DMS153 treated with DMSO at 0.1 percent for 48 hours (cell line): ENCODE results near the gene MAPK13.
A peak's percentile ranks its signal among the peaks of the same experiment; 100 is the strongest.
"Not testable (repeated sequence)": the region's sequence is repeated elsewhere in the genome, so short reads cannot be mapped to it uniquely, and the experiment has no call there.

Experiments
- DNase-seq: peaks from one replicate; lab custom pipeline; 2025; ENCODE audit not compliant: unreplicated experiment; lab: John Stamatoyannopoulos, UW

MAPK13 gene

DNA sequence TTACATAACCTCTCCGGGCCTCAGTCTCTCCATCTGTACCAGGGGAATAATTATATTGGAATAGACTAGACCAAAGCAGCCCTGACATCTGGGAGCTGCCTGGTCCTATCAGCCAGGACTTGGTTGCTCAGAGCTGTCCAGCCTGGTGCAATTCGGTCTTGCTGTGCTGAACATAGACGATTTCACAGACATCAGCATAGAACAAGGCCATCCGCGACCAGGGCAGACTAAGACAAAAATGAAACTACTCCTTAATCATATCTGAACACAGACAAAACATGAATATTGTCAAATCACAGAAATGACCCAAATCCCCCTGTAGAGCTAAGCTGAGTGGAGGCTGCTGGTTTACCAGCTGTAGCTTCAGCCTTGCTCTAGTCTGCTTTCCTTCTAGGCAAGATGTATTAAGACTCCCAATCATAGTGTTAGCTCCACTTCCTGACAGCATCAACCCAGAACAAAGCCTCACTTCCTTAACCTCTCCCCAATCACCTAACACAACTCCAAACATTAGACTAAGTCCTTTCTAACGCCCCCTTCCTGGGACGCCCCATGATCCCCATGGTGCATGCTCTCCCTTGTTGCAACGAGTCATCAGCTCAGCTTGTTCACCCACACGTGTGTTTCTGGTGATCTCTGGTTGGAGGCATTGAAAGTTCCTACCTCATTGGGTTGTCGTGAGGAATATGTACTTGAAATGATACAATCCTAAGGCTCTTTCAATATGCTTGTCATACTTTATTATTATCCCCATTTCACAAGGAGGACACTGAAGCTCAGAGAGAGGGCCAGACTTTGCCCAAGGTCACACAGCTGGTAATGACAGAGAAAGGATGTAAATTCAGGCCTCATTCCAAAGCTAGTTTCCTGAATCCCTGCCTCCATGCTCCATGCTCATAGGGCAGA, 3.5 kb upstream of the MAPK13 start:
- DNase-seq, result no peak

- DNase-seq, result no peak
Observed at GRCh38 chr6:36127462-36128016, 2.8 kb upstream of the MAPK13 start.

DNA sequence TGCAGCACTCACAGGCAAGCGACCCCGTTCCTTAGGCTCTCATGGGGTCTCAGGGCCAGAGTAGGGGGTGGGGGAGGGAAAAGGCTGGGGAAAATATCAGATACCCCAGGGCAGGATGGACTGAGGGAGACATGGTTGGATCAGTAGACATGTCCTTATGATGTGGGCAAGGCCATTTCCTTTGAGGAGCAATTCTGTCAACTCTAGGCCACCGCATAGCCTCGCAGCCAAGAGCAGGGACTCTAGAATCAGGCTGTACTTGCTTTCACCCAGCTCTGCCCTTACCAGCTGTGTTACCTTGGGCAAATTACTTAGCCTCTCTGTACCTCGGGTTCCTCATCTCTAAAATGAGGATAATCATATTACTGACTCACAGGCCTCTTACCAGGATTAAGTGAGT, 2.2 kb upstream of the MAPK13 start:
- no peak for DNase-seq

DNA sequence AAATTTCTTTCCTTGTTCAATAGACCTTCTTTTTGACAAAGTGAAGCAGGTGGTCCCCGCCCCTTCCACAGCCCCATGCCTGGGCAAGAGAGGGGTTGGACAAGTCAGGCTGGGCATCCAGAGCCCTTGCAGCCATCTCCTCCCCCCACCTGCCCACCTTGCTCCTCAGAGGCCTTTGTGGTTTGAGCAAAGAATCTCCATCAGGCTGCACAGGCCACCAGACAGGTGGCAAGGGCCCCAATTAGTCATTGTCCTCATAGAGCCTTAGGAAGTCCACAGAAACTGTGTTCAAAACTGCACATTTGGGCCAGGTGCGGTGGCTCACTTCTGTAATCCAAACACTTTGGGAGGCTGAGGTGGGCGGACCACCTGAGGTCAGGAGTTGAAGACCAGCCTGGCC, 1.5 kb upstream of the MAPK13 start:
- no peak for DNase-seq

GRCh38 chr6:36129334-36129733, 979 bp upstream of the MAPK13 start:
- not testable (repeated sequence) for DNase-seq

DNA sequence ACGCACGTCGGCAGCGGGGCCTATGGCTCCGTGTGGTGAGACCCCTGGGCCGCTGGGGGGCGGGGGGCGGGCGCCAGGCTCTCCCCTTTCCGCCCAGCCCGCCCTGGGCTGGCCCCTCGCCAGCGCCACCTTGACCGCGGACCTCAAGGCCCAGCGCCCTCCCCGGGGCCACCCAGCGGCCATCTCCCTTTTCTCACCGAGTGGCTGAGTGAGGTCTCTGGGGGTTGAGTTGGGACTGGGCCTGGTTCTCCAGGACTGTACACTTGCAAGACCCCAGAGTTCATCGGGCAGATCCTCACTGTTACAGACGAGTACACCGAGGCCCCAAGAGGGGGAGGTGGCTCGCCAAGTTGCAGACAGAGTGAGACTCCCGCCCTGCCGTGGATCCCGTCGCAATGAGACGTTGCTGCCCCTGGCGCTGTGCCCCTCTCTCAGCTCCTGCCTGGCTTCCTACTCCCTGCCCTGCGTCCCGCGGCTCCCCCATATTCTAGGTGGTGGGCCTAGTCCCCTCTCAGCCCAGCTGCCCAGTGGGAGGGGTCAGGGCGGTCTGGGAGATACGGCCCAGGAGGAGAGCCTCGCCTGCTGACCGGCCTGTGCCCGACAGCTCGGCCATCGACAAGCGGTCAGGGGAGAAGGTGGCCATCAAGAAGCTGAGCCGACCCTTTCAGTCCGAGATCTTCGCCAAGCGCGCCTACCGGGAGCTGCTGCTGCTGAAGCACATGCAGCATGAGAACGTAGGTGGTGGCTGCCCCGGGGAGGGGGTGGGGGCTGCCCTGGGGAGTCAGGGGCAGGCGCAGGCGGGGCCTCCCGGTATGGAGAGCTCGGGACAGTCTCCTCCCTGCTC, 576 bp downstream of the MAPK13 start:
- DNase-seq, result no peak

DNA sequence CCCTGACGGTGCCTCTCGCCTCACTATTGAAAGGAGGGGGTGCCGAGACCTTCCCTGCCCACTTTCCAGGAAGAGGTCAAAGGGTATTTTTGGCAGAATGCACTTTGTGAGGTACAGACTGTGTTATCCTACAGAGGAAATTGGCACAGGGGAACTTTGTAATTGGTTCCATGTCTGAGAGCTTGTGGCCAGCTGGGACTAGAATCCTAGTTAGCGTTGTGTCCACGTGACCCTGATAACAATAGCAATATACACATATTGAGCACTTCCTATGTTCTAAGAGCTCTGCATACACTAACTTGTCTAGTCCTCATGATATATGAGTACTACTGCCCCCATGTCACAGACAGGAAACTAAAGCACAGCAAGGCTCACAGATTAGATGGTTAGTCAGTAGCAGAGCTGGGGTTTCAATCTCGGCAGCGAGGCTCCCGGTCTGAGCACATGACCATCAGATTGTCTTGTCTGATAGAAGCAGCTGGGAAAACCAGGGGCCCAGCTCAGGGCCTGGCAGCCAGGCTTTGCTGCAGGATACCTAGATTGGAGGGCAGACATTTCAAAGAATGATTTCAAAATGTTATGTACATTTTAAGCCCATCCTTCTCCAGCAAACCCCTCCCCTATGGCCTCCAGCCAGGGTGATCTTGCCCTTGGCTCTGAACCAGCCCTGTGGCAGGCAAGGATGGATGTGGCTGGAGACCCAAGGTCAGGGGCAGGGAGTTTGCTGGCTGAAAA, 1.4 kb downstream of the MAPK13 start:
- DNase-seq, result peak; percentile 40

DNA sequence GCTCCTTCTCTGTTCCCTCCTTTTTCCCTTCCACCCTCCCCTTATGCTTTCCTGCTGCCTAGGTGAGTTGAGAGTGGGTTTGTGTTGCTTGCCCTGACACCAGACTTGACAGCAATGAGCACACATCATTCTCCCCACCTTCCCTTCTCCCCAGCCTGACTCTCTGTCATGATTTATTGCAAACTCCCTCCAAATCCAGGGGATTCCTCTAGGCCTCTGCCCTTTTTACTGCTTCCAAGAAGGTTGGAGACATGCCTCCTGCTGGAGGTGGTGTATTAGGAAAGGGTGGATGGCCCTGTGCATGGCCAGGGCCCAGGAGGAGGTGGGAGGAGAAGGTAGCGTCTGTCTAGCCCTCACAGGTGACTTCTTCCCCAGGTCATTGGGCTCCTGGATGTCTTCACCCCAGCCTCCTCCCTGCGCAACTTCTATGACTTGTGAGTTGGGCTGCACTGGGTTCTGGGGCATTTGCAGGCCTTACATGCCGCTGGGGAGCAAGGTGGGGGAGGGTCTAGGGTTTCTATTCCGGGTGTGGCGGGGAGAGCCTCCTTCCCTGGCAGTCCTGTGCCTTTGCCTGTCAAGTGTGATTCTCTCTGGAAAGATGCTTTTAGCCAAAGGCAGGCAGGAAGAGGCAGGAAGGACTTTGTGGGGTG, 2.1 kb downstream of the MAPK13 start:
- no peak for DNase-seq

- DNase-seq, result no peak
Observed at GRCh38 chr6:36133148-36133547, 2.8 kb downstream of the MAPK13 start.

DNA sequence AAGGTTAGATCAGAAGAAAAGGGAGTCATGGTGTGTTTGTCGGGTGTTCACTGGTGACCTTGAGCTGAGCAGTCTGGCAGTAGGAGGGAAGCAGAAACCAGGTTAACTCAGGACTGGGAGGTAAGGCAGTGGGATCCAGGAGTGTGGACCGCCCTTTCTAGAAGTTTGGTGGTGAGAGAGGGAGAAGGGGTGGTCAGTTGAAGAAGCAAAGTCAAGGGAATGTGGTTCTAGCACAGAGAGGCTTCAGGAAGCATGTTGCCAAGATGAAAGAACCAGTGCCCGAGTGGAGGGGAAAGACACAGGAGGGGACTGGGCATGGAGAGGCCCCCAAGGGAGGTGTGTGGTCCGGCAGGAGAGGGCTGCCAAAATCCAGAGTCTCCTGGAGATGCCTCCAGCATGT, 3.6 kb downstream of the MAPK13 start:
- no peak for DNase-seq

DNA sequence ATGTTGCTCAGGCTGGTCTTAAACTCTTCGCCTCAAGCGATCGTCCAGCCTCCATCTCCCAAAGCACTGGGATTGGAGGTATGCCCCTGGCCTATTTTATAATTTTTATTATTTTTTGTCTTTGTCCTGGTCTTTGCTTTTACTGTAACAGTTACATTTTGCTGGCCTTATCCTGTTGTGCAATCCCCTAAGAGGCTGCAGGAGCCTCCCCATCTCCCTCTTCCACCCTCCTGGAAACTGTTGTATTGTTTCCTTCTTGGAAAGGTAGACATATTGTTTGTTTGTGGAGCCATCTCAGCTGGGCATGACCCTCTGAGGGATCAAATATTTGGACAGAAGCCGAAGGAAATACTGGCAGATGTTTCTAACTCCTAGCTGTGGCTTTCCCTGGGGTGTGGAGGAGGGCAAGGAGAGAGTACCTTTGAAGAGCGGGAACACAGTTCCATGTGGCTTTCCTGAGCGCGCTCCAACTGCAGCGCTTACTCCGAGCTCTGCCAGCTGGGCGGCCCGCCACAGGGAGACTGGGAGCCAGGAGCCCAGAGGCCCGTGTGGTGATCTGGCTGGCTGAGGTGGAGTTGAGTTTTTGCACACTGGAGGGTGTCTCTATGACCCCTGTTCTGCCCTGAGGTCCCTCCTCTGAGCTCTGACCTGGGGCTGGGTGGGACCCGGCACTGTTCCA, 4.9 kb downstream of the MAPK13 start:
- no peak for DNase-seq

GRCh38 chr6:36136034-36136433, 5.7 kb downstream of the MAPK13 start:
- no peak for DNase-seq

DNA sequence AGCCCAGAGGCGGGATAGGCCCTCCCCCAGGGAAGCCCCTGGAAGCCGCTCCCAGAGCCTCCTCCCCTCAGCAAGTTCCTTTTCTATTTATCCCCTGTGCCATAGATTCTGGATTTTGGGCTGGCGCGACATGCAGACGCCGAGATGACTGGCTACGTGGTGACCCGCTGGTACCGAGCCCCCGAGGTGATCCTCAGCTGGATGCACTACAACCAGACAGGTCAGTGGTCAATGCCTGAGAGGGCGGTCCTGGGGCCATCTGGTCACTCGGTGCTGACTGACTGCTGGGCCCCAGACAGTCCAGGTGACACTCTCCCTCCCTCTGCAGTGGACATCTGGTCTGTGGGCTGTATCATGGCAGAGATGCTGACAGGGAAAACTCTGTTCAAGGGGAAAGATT, 6.2 kb downstream of the MAPK13 start:
- no peak for DNase-seq

- DNase-seq, result no peak
Observed at GRCh38 chr6:36138667-36139066, 8.4 kb downstream of the MAPK13 start.

DNA sequence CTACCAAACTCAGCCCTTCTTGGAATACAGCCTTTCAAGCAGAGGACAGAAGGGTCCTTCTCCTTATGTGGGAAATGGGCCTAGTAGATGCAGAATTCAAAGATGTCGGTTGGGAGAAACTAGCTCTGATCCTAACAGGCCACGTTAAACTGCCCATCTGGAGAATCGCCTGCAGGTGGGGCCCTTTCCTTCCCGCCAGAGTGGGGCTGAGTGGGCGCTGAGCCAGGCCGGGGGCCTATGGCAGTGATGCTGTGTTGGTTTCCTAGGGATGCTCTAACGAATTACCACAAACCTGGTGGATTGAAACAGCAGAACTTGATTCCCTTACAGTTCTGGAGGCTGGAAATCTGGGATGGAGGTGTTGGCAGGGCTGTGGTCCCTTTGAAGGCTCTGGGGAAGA, 9.1 kb downstream of the MAPK13 start:
- DNase-seq, result no peak

GRCh38 chr6:36139991-36140710, 9.8 kb downstream of the MAPK13 start:
- DNase-seq, result no peak

DNA sequence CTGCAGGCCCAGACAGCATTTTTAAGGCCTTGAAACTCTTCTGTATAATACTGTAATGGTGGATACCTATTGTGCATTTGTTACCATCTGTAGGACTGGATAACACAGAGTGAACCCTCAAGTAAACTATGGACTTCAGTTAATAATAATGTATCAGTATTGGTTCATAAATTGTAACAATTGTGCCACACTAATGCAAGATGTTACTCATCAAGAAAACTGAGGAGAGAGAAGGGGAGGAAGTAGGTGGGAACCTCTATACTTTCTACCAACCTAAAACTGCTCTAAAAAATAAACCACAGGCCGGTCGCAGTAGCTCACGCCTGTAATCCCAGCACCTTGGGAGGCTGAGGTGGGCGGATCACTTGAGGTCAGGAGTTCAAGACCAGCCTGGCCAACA, 10.8 kb downstream of the MAPK13 start:
- DNase-seq, result no peak

GRCh38 chr6:36141961-36142360, 11.6 kb downstream of the MAPK13 start:
- no peak for DNase-seq
